ENCODE data around the gene KRT7.

DNA sequence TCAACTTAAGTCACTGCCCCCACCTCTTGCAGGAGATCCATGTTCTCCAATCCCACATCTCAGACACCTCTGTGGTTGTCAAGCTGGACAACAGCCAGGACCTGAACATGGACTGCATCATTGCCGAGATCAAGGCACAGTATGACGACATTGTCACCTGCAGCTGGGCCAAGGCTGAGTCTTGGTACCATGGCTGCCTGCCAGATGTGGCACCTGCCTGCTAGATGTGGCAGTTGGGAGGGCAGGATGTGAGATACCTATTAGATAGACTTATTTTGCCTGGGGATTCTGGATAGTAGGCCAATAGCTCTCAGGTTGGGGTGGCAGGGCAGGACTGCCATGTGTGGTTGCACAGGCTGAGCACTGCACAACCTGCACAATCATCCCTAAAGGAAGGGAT is 33.5 kb downstream of the KRT7 start:
- TF ChIP-seq CTCF (conservative IDR thresholded peaks at IDR 0.05; ENCODE audit: low read length) (no peak), EZH2phosphoT487 (IDR thresholded peaks at IDR 0.05; ENCODE audit: borderline replicate concordance) (no peak)

Measured in Loucy (cell line).